Lung (tissue), 12 donors: Measurements from ENCODE around the gene SMOC1. TPM values are rescaled to one million over a fixed set of nuclear protein-coding genes. Genes with fewer than 3 reads are reported as not detected.

Experiments
- ATAC-seq: fragments of 200-7000 bp; cut with Tn5 transposase; one replicate; pipeline ENCODE4 v1.9.1; 2020; ENCODE audit warnings: moderate number of reproducible peaks; ENCODE audit not compliant: insufficient read depth, low FRiP score
- DNase-seq, 3 donors: peaks; one replicate each; pipeline ENCODE4 v3.0.0-alpha.2; 2013 to 2017
- H3K27ac ChIP-seq, 2 donors: one replicate each; pipeline ENCODE4 v1.5.1; 2013; ENCODE audit warnings: mild to moderate bottlenecking in 2 of 2, moderate library complexity in 2 of 2, control low read depth in 1 of 2, inconsistent platforms in 1 of 2, low read depth in 1 of 2, low read length in 1 of 2
- H3K27me3 ChIP-seq, 3 donors: one replicate each; pipeline ENCODE4 v1.5.1; 2013; ENCODE audit warnings: low read length in 2 of 3; ENCODE audit not compliant: control insufficient read depth in 3 of 3, insufficient read depth in 3 of 3
- H3K36me3 ChIP-seq, 4 donors: one replicate each; pipeline ENCODE4 v1.5.1; 2013; ENCODE audit warnings: low read length in 4 of 4, mild to moderate bottlenecking in 1 of 4, moderate library complexity in 1 of 4; ENCODE audit not compliant: control insufficient read depth in 4 of 4, insufficient read depth in 4 of 4
- H3K4me1 ChIP-seq, 5 donors: one replicate each; pipeline ENCODE4 v1.5.1; 2013; ENCODE audit warnings: low read length in 5 of 5, mild to moderate bottlenecking in 2 of 5, moderate library complexity in 1 of 5; ENCODE audit not compliant: control insufficient read depth in 5 of 5, insufficient read depth in 5 of 5
- H3K4me3 ChIP-seq: one replicate; pipeline ENCODE4 v1.5.1; 2013; ENCODE audit warnings: mild to moderate bottlenecking, control low read depth, moderate library complexity
- H3K9ac ChIP-seq, 2 donors: one replicate each; pipeline ENCODE4 v1.5.1; 2013; ENCODE audit warnings: low read length in 2 of 2, control low read depth in 1 of 2; ENCODE audit not compliant: insufficient read depth in 1 of 2
- H3K9me3 ChIP-seq, 4 donors: one replicate each; pipeline ENCODE4 v1.5.1; 2013; ENCODE audit warnings: low read length in 3 of 4, mild to moderate bottlenecking in 1 of 4, moderate library complexity in 1 of 4; ENCODE audit not compliant: control insufficient read depth in 4 of 4, insufficient read depth in 3 of 4
- WGBS, 2 donors: extraction: QIAGEN DNeasy Blood & Tissue Kit; methylation state at CpG; one replicate each; pipeline ENCODE4 v1.1.7; 2013; 5-methylcytosine and 5-hydroxymethylcytosine counted together
- polyA plus RNA-seq, 2 donors: library from polyadenylated mRNA; stranded (reverse); fragments of 200-250 nt; gene quantifications; one replicate each; pipeline ENCODE4 v1.2.1, GENCODE V29; 2013
- total RNA-seq, 2 donors: library from RNA; depleted of rRNA in 1 of 2; stranded (reverse); fragments of >200 nt in 1 of 2; gene quantifications; one replicate each; pipeline ENCODE4 v1.2.1, GENCODE V29; 2014 to 2021
- TF ChIP-seq, protein P1 (sequence below): IDR thresholded peaks from 2 replicates; pipeline ENCODE4 v1.5.1; 2012; ENCODE audit warnings: mild to moderate bottlenecking; ENCODE audit errors: control extremely low read depth, extremely low read depth
- donor health status: control.
- donor health status: control.
- donor health status: Bipolar disorder and iron deficiency.
- donor health status: healthy.
- donor health status: DM: yes; HTN: yes; CAD: no.

The SMOC1 gene
- total and polyA plus RNA-seq, 4 donors = 0.52 to 1.9 (median 1.1) TPM

DNA sequence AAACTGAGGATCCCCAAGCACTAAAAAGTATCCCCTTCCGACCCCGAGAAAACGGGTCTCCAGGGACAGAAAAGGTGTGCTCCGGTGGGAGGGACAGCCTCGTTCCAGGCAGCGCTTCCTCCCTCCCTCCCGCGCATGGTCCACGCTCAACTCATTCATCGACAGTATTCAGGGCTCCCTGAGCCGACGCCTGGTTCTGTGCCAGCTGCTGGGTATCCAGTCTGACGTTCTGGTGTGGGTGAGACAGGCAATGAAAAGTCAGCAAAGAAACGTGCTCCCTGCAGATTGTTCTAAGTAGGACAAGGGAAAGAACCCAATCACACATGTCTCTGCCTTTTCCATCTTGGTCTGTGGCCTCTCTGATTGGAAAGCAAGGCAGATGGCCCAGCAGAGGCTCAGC lies 19.6 kb upstream of the SMOC1 start:
- H3K9ac ChIP-seq = no peak overlapping the region
- TF ChIP-seq, protein P1, sequence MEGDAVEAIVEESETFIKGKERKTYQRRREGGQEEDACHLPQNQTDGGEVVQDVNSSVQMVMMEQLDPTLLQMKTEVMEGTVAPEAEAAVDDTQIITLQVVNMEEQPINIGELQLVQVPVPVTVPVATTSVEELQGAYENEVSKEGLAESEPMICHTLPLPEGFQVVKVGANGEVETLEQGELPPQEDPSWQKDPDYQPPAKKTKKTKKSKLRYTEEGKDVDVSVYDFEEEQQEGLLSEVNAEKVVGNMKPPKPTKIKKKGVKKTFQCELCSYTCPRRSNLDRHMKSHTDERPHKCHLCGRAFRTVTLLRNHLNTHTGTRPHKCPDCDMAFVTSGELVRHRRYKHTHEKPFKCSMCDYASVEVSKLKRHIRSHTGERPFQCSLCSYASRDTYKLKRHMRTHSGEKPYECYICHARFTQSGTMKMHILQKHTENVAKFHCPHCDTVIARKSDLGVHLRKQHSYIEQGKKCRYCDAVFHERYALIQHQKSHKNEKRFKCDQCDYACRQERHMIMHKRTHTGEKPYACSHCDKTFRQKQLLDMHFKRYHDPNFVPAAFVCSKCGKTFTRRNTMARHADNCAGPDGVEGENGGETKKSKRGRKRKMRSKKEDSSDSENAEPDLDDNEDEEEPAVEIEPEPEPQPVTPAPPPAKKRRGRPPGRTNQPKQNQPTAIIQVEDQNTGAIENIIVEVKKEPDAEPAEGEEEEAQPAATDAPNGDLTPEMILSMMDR = no peak
- no peak overlapping the region for H3K27ac ChIP-seq
- H3K36me3 ChIP-seq = no peaks in the 10 kb centered on the region
- H3K9me3 ChIP-seq = peaks cover 0 to 9% (median under 1%) of the 10 kb centered on the region in 4 donors
- WGBS, 2 donors = 87% methylated on average over 14 of the region's 14 CpGs
- no peak overlapping the region for H3K4me3 ChIP-seq
- DNase-seq (no peak), ATAC-seq (no peak)
- peaks cover 0 to 3% (median 0%) of the 10 kb centered on the region in 5 donors for H3K4me1 ChIP-seq
- H3K27me3 ChIP-seq = peaks cover 0 to 4% (median 0%) of the 10 kb centered on the region in 3 donors

DNA sequence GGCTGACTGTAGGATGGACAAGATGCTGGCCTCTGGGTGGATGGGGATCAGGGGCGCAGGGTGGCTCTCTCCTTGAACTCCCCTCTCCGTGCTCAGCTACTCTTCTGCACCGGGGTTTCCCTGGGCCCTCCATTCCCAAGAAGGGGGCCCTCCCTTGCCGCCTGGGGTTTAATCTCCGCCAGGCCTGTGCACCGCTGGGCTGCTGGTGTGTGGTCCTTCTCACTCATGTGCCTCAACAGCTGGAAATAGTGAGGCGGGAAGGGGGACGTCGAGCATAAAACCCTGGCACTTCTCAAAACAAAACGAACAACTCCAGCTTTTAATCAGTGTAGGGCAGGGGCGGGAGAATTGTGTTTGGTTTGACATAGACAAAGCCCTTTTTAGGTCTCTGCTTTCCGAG lies 19.0 kb upstream of the SMOC1 start:
- Histone ChIP-seq H3K36me3 (no peaks in the 10 kb centered on the region), H3K9me3 (peaks cover 0 to 12% (median 2%) of the 10 kb centered on the region in 4 donors), H3K4me3 (no peak overlapping the region), H3K27me3 (peaks cover 0 to 4% (median 0%) of the 10 kb centered on the region in 3 donors), H3K9ac (no peak overlapping the region), H3K4me1 (peaks cover 0 to 3% (median 0%) of the 10 kb centered on the region in 5 donors), H3K27ac (no peak overlapping the region)
- DNase-seq (peak in 2 of 3 donors; percentile 27 to 41), ATAC-seq (no peak)
- TF ChIP-seq, protein P1 = no peak
- WGBS, 2 donors = 60 to 63% methylated on average over 12 of the region's 12 CpGs

DNA sequence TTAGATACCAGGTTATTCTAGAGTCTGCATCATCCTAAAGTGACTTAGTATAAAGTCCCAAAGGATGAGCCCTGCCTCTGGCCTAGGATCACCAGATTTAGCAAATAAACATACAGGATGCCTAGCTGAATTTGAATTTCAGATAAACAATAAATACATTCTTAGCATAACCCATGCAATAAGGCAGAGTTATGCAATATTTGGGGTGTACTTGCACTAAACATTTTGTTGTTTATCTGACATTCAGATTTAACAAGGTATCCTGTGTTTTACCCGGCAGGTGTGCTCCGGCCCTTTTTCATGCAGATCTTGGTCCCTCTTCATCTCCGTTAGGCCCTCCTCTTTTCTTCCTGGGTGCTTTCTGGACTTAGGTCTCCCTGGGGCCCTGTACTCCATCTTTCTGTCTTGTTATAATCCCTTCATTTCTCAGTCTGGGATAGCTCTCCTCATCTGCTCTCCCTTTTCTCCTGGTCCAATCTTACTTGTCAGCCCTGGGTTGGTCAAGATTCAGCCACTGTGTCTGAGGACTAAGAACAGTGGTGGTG lies 18.1 kb upstream of the SMOC1 start:
- H3K36me3 ChIP-seq = no peaks in the 10 kb centered on the region
- no peaks in the 10 kb centered on the region for H3K27me3 ChIP-seq
- peaks cover 0 to 19% (median 2%) of the 10 kb centered on the region in 4 donors for H3K9me3 ChIP-seq
- DNase-seq (no peak), ATAC-seq (no peak)
- no peak overlapping the region for H3K4me3 ChIP-seq
- no peak overlapping the region for H3K27ac ChIP-seq
- H3K9ac ChIP-seq = no peak overlapping the region
- TF ChIP-seq, protein P1 = no peak
- peaks cover 0 to 3% (median 0%) of the 10 kb centered on the region in 5 donors for H3K4me1 ChIP-seq
- WGBS, 2 donors = 90 to 92% methylated on average over 3 of the region's 3 CpGs

DNA sequence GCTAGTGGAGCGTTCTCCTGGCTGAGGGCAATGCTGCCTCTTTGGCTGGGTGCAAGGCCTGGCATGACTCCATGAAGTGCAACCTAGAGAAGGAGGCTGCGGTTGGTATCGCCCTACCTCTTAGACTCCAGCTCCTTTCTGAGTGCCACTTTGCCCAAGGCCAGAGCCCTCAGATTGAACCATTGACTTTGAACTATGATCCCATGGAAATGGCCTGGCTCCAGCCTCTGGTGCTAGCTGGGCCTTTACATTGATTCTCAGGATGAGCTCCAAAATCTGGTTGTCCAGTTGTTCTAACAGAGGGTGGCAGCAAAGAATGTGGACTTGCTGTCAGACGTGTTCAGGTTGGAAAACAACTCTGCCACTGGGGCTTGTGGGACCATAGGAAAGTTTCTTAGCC lies 16.1 kb upstream of the SMOC1 start:
- no peak overlapping the region for H3K4me3 ChIP-seq
- H3K27ac ChIP-seq = no peak overlapping the region
- TF ChIP-seq, protein P1 = no peak
- 84 to 92% methylated on average over 4 of the region's 4 CpGs for WGBS, 2 donors
- DNase-seq = no peak
- peaks cover 0 to 3% (median 0%) of the 10 kb centered on the region in 5 donors for H3K4me1 ChIP-seq
- no peak for ATAC-seq
- no peaks in the 10 kb centered on the region for H3K27me3 ChIP-seq
- H3K9ac ChIP-seq = no peak overlapping the region
- peaks cover 0 to 20% (median 3%) of the 10 kb centered on the region in 4 donors for H3K9me3 ChIP-seq
- H3K36me3 ChIP-seq = no peaks in the 10 kb centered on the region
